PFSK-1 (cell line): ENCODE results near the gene SDCCAG8.

Source experiments
- FOXP2 ChIP-seq: optimal IDR thresholded peaks from 2 replicates; pipeline ENCODE3; 2011; ENCODE audit warnings: borderline replicate concordance, control low read depth, inconsistent platforms; ENCODE audit not compliant: insufficient read depth; ENCODE audit errors: extremely low read length, extremely low read depth
- POLR2AphosphoS5 ChIP-seq: IDR thresholded peaks from 2 replicates; pipeline ENCODE4 v1.6.1; 2012; ENCODE audit warnings: low read depth, mild to moderate bottlenecking, control low read depth, low read length, moderate library complexity
- SIN3A ChIP-seq: IDR thresholded peaks from 2 replicates; pipeline ENCODE4 v1.6.1; 2012; ENCODE audit warnings: mild to moderate bottlenecking, low read length, moderate library complexity, borderline replicate concordance; ENCODE audit not compliant: insufficient read depth
- TAF1 ChIP-seq: IDR thresholded peaks from 2 replicates; pipeline ENCODE4 v1.6.1; 2012; ENCODE audit warnings: low read length, control low read depth, borderline replicate concordance; ENCODE audit not compliant: insufficient read depth
- TF ChIP-seq, protein P1 (sequence below), 2 experiments: IDR thresholded peaks; 2 replicates each; pipeline versions ENCODE4 v1.6.1 to v1.8.0; 2011 to 2012; ENCODE audit warnings: low read depth in 2 of 2, low read length in 2 of 2, control low read depth in 1 of 2, inconsistent platforms in 1 of 2, mild to moderate bottlenecking in 1 of 2, moderate library complexity in 1 of 2; ENCODE audit not compliant: insufficient read depth in 1 of 2

Gene SDCCAG8

DNA sequence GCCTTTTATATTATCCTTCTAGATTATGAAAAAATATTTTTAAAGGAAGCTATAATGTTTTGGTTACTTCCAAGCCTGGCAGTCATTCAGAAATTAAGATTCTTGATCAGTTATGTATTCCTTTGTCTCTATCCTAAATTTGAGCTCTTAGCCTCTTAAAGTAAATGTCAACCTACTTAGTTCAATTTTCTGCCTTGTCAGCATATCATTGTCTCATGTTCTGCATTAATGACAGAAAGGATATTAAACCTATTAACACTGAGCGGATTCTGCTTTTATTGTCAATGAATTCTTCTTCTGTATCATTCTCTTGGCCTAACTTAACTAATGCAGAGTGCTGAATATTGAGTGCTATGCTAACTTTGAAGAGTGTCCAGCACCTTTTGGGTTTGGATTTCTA lies 56.0 kb downstream of the SDCCAG8 start:
- TF ChIP-seq FOXP2 (no peak), SIN3A (no peak), TAF1 (no peak), POLR2AphosphoS5 (no peak)
- TF ChIP-seq, protein P1, sequence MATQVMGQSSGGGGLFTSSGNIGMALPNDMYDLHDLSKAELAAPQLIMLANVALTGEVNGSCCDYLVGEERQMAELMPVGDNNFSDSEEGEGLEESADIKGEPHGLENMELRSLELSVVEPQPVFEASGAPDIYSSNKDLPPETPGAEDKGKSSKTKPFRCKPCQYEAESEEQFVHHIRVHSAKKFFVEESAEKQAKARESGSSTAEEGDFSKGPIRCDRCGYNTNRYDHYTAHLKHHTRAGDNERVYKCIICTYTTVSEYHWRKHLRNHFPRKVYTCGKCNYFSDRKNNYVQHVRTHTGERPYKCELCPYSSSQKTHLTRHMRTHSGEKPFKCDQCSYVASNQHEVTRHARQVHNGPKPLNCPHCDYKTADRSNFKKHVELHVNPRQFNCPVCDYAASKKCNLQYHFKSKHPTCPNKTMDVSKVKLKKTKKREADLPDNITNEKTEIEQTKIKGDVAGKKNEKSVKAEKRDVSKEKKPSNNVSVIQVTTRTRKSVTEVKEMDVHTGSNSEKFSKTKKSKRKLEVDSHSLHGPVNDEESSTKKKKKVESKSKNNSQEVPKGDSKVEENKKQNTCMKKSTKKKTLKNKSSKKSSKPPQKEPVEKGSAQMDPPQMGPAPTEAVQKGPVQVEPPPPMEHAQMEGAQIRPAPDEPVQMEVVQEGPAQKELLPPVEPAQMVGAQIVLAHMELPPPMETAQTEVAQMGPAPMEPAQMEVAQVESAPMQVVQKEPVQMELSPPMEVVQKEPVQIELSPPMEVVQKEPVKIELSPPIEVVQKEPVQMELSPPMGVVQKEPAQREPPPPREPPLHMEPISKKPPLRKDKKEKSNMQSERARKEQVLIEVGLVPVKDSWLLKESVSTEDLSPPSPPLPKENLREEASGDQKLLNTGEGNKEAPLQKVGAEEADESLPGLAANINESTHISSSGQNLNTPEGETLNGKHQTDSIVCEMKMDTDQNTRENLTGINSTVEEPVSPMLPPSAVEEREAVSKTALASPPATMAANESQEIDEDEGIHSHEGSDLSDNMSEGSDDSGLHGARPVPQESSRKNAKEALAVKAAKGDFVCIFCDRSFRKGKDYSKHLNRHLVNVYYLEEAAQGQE (IDR thresholded peaks at IDR 0.05; ENCODE audit: insufficient read depth in 1 of 2, low read depth in 2 of 2, low read length in 2 of 2) = no peak

DNA sequence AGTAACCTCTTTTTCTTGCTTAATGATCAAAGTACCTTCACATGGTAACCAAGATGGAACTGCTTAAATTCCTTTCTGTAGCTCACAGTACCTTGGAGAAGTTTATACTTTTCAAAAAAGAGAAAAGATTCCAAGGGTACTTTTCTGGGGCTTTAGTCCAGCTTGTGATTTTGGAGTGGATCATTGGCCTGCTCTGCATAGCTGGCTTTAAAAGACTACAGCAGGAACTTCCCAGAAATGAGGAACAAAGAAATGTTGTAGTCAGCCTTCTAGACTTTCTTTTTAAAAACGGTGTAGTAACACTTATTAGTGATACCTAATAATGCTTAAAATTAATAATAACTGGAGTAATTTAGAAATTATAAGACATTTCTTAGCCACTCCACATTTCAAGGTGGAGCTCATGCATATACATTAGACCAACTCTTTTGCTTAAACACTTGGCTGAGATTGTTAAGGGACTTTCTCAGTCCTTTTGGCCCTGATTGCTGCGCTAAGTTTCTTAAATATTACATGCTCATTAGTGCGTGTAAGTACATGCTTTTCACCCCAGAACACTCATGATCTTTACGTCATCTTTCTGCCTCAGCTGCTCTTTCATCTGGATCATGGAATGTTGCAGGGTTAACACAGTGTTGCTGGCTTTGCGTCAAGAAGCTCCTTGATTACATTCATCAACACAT lies 57.3 kb downstream of the SDCCAG8 start:
- TF ChIP-seq, protein P1 (IDR thresholded peaks at IDR 0.05; ENCODE audit: insufficient read depth in 1 of 2, low read depth in 2 of 2, low read length in 2 of 2) = no peak
- TF ChIP-seq POLR2AphosphoS5 = no peak
- TF ChIP-seq FOXP2 = no peak
- TF ChIP-seq SIN3A = no peak
- TF ChIP-seq TAF1 = no peak

GRCh38 chr1:243313635-243314536 lies 58.0 kb downstream of the SDCCAG8 start:
- TF ChIP-seq TAF1 (no peak), FOXP2 (no peak), POLR2AphosphoS5 (no peak), SIN3A (no peak)
- TF ChIP-seq, protein P1 (IDR thresholded peaks at IDR 0.05; ENCODE audit: insufficient read depth in 1 of 2, low read depth in 2 of 2, low read length in 2 of 2) = no peak

GRCh38 chr1:243315455-243315854 lies 59.6 kb downstream of the SDCCAG8 start:
- TF ChIP-seq SIN3A (no peak), POLR2AphosphoS5 (no peak), TAF1 (no peak), FOXP2 (no peak)
- TF ChIP-seq, protein P1 (IDR thresholded peaks at IDR 0.05; ENCODE audit: insufficient read depth in 1 of 2, low read depth in 2 of 2, low read length in 2 of 2) = no peak
